ENCODE results near the gene INPP5A. TPM values are rescaled to one million over a fixed set of nuclear protein-coding genes. Genes with fewer than 3 reads are reported as not detected.
"Not testable (repeated sequence)": the region's sequence is repeated elsewhere in the genome, so short reads cannot be mapped to it uniquely, and the experiment has no call there.

INPP5A gene
- polyA plus RNA-seq, 10 donors: 41.4 to 53.2 (median 47.6) TPM

GRCh38 chr10:132779549-132780294 lies 242.1 kb downstream of the INPP5A start:
- DNase-seq: no peak

GRCh38 chr10:132780356-132780755 lies 242.8 kb downstream of the INPP5A start:
- DNase-seq: no peak

- no peak for DNase-seq
These were observed 244.0 kb downstream of the INPP5A start for GRCh38 chr10:132781556-132781955.

- no peak for DNase-seq
These were observed 245.8 kb downstream of the INPP5A start for GRCh38 chr10:132783165-132783939.

- DNase-seq: no peak
These were observed 246.6 kb downstream of the INPP5A start for GRCh38 chr10:132783940-132784865.

GRCh38 chr10:132784866-132785722 lies 247.5 kb downstream of the INPP5A start:
- DNase-seq: peak in 1 of 3 donors; percentile 35

GRCh38 chr10:132785723-132786475 lies 248.3 kb downstream of the INPP5A start, which contains the start of gene NKX6-2:
NKX6-2 (minus strand) TSS chr10:132786147; CDS start chr10:132785948, 199 bp downstream.
- DNase-seq: peak in 1 of 3 donors; percentile 30

GRCh38 chr10:132786476-132786883 lies 248.9 kb downstream of the INPP5A start:
- DNase-seq: no peak

- no peak for DNase-seq
These were observed 249.4 kb downstream of the INPP5A start for GRCh38 chr10:132786884-132787494.

GRCh38 chr10:132787495-132788179 lies 250.1 kb downstream of the INPP5A start:
- peak in 1 of 3 donors; percentile 40 for DNase-seq

GRCh38 chr10:132788180-132788830 lies 250.7 kb downstream of the INPP5A start:
- DNase-seq: peak in 1 of 3 donors; percentile 28

GRCh38 chr10:132788831-132789219 lies 251.2 kb downstream of the INPP5A start:
- DNase-seq: no peak

GRCh38 chr10:132789659-132790148 lies 252.1 kb downstream of the INPP5A start:
- DNase-seq: no peak

GRCh38 chr10:132790470-132790869 lies 252.9 kb downstream of the INPP5A start:
- no peak for DNase-seq

- no peak for DNase-seq
These were observed 253.6 kb downstream of the INPP5A start for GRCh38 chr10:132790934-132791829.

- DNase-seq: not testable (repeated sequence)
These were observed 254.5 kb downstream of the INPP5A start for GRCh38 chr10:132792099-132792498.

- no peak for DNase-seq
These were observed 255.2 kb downstream of the INPP5A start for GRCh38 chr10:132792796-132793195.
